ENCODE measurements around the gene NTF3.

NTF3 gene

DNA sequence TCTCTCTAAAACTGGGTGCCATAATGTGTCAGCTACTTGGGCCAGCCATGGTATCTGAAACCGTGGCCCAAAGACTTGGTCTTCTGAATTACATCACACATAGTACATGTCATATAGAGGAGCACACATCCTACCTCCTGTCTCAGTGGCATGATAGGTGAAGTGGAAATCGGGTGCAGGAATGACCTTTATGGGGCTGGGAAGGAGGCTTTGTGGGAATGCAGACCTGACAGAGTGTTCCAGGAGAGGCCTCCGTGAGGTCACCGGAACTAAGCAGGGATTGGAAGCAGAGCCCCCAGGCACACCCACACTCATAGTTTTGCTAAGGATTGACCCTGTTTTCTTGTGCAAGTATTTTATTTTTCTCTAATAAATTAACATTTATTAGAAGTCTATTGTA, 82.6 kb downstream of the NTF3 start:
- TF ChIP-seq, protein P1, sequence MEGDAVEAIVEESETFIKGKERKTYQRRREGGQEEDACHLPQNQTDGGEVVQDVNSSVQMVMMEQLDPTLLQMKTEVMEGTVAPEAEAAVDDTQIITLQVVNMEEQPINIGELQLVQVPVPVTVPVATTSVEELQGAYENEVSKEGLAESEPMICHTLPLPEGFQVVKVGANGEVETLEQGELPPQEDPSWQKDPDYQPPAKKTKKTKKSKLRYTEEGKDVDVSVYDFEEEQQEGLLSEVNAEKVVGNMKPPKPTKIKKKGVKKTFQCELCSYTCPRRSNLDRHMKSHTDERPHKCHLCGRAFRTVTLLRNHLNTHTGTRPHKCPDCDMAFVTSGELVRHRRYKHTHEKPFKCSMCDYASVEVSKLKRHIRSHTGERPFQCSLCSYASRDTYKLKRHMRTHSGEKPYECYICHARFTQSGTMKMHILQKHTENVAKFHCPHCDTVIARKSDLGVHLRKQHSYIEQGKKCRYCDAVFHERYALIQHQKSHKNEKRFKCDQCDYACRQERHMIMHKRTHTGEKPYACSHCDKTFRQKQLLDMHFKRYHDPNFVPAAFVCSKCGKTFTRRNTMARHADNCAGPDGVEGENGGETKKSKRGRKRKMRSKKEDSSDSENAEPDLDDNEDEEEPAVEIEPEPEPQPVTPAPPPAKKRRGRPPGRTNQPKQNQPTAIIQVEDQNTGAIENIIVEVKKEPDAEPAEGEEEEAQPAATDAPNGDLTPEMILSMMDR (conservative IDR thresholded peaks at IDR 0.05; ENCODE audit: low read length) = no peak
- H3K4me3 ChIP-seq (ENCODE audit: low read length) = no peak overlapping the region
- DNase-seq (ENCODE audit: low read depth) = no peak

DNA sequence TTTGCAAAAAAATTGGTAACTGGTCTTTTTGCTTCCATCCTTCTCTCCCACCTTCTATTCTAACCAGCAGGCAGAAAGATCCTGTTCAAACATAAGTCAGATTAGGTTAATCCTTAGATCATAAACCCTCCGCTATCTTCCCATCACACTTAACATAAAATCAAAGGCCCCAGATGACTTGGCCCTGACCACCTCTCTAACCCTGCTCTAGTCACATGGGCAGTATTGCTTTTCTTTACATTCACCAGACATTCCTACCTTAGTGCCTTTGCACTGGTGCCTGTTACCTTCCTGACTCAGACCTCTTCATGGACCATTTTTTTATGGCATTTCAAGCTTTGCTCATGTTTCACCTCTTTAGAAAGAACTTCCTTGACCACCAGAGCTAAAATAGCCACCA, 83.5 kb downstream of the NTF3 start:
- no peak for DNase-seq (ENCODE audit: low read depth)
- TF ChIP-seq, protein P1 (conservative IDR thresholded peaks at IDR 0.05; ENCODE audit: low read length) = no peak
- no peak overlapping the region for H3K4me3 ChIP-seq (ENCODE audit: low read length)

DNA sequence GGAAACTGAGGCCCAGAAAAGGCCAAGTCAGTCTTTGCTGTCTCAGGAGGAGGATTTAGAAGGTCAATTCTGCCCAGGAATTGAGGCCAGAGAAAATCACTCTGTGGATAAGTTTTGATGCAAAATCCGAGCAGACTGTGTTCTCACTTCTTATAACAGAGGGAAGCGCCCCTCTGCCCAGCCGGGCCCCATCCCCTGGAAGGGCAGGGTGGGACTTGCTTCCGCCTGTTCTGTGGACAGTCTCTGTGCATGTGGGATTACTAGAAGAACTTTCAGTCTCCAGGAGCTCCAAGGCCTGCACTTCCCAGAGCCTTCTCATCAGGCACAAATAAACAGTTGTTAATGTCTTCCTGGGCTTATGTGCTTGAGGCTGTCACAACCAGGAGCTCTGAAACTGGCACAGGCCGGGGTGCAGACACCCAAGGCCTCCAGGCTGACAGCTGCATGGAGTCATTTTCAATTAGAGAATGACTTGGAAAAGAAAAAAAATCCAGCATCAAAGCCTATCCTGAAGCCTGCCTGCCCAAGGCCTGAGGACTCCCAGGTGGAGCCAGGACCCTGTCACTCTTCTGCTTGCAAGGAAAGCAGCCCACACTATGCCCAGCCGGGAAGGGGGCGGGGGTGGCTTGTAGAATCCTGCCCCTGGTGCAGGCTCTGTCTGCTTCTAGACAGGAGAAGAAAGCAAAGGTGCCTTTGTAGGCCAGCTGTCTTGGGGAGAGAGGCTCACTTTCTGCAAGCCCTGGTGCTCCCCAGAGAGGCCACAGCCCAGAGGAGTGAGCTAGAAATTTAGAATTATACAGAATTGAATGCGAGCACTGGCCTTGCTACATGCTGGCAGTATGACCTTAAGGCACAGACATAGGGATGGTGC, 84.7 kb downstream of the NTF3 start:
- DNase-seq (ENCODE audit: low read depth) = no peak
- no peak overlapping the region for H3K4me3 ChIP-seq (ENCODE audit: low read length)
- TF ChIP-seq, protein P1 (conservative IDR thresholded peaks at IDR 0.05; ENCODE audit: low read length) = no peak

DNA sequence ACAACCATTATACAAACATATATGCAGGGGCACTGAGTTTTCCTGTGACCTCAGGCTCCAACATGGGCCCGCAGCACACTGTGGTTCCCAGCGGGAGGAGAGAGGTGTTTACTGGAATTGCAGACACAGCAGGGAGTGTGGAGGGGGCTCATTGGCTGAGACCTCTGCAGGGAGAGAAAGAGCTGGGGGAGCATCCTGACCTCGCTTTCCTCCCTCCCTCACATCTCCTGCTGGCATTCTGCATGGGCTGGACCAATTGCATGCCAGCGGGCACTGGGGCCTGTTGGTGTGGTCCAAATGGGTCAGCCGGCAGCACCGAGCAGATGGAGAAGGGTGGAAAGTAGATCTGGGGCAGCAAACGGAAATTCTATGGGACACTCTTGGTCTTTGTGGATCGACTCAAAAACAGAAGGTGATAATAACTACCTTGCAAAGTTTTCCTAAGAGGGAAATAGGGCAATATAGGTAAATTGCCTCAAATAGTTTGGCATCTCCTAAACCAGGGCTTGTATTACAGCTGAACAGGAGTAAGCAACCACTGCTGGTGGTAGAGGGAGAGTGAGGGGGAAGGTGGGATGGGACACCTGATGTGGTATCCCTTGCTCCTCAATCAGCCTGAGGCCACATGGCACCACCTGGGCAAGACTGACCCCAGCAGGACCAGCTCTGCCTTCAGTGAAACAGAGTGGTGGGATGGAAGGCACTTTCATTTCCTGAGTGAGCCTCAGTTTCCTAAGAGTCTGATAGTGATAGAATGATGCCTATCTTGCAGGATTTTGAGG, 86.9 kb downstream of the NTF3 start:
- no peak overlapping the region for H3K4me3 ChIP-seq (ENCODE audit: low read length)
- no peak for DNase-seq (ENCODE audit: low read depth)
- TF ChIP-seq, protein P1 (conservative IDR thresholded peaks at IDR 0.05; ENCODE audit: low read length) = no peak

DNA sequence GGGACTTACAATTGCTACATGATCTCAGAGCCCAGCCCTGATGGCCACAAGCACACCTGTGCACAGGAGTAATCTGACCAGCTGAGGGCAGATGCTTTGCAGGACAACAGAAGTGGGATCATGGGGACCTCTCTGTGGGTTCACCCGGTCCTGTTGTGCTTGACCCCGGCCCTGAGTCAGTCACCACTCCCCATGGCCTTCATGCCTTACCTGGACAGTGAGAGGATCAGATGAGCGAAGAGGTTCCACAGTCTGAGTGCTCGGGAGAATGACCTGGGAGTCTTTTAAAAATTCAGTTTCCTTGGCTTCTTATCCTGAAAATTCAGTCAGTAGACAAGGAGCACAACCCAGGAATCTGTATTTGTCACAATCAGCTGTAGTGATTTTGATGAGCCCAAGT, 88.1 kb downstream of the NTF3 start:
- TF ChIP-seq, protein P1 (conservative IDR thresholded peaks at IDR 0.05; ENCODE audit: low read length) = no peak
- no peak overlapping the region for H3K4me3 ChIP-seq (ENCODE audit: low read length)
- DNase-seq (ENCODE audit: low read depth) = no peak

DNA sequence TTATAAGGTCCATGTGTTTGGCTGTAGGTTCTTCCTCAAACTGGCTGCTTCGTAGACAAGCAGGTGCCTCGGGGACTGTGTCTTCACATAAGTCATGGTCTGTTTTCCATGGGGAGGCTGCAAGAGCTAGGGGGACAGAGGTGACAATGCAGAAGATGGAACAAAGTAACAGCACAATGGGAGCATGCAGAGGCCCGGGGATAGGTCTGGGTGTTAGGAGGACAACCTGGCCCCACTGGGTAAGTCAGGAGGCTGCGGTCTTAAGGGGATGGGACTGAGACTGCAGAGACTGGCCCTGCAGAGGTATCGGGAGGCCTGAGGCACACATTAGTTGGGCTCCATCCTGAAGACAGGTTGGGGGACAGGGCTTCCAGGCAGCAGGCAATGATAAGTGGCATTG, 88.9 kb downstream of the NTF3 start:
- no peak overlapping the region for H3K4me3 ChIP-seq (ENCODE audit: low read length)
- TF ChIP-seq, protein P1 (conservative IDR thresholded peaks at IDR 0.05; ENCODE audit: low read length) = no peak
- no peak for DNase-seq (ENCODE audit: low read depth)

Data from AG10803 (cell line).